HG03135 (cell line): ENCODE data around the gene KBTBD4.
"Not testable (repeated sequence)": the region's sequence is repeated elsewhere in the genome, so short reads cannot be mapped to it uniquely, and the experiment has no call there.

Experiments used
- ATAC-seq: cut with Tn5 transposase; IDR thresholded peaks from one replicate; pipeline ENCODE4 v1.9.1; 2021; ENCODE audit warnings: mild to moderate bottlenecking, moderate library complexity; ENCODE audit not compliant: unreplicated experiment

Gene KBTBD4

GRCh38 chr11:47529951-47530350 is 48.8 kb downstream of the KBTBD4 start:
- ATAC-seq: no peak

GRCh38 chr11:47527186-47527585 is 51.6 kb downstream of the KBTBD4 start:
- no peak for ATAC-seq

- ATAC-seq: not testable (repeated sequence)
Observed at GRCh38 chr11:47526032-47526431, 52.7 kb downstream of the KBTBD4 start.

- no peak for ATAC-seq
Observed at GRCh38 chr11:47524291-47524874, 54.4 kb downstream of the KBTBD4 start.

- ATAC-seq: peak; percentile 53
Observed at GRCh38 chr11:47523490-47524225, 55.1 kb downstream of the KBTBD4 start.
